ENCODE measurements around the gene PHKG2. TPM values are rescaled to one million over a fixed set of nuclear protein-coding genes. Genes with fewer than 3 reads are reported as not detected.
"Not testable (repeated sequence)": the region's sequence is repeated elsewhere in the genome, so short reads cannot be mapped to it uniquely, and the experiment has no call there.

PHKG2 gene, protein sequence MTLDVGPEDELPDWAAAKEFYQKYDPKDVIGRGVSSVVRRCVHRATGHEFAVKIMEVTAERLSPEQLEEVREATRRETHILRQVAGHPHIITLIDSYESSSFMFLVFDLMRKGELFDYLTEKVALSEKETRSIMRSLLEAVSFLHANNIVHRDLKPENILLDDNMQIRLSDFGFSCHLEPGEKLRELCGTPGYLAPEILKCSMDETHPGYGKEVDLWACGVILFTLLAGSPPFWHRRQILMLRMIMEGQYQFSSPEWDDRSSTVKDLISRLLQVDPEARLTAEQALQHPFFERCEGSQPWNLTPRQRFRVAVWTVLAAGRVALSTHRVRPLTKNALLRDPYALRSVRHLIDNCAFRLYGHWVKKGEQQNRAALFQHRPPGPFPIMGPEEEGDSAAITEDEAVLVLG
- 10 to 100 TPM; 19.4 to 44.5 (median 26.0) TPM for polyA plus RNA-seq (ENCODE audit: insufficient read length in 4 of 4)

DNA sequence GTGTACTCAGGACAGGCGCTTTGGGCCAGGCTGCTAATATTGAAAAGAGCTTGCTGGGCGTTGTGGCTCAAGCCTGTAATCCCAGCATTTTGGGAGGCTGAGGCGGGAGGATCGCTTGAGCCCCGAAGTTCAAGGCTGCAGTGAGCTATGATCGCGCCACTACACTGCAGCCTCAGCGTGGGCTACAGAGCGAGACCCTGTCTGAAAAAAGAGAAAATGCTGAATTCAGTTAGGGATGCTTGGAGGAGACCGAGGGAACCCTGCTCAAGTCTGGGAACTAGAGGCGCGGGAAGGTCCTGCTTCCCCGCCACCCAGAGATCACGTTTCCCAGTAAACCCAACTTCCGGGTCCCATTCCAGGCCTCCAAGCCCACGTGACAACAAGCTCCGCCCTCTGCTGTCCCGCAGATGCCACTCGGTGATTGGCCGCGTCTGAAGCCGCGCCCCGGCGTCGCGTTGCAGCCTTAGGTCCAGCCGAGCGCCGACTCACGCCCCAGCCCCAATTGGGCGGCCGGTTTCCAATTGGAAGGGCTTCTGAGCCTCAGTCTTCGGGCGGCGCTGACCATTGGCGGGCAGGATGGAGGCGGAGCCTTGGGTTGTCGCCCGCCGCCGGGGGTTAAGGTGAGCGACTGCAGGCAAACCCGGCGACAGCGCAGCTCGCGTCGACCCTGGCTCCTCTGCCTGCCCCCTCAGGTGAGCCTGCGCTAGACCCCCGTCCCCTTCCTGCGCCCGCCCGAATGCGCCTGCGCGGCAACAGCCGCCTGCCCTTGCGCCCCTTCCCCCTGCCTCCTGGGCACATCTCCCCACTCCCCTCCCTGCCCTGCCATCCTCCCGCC is at the start of gene PHKG2:
PHKG2 (plus strand) TSS at position 627 of the 835 bp plus-strand sequence. CDS start 396 bp downstream, outside the sequence.
- peak; percentile 94 to 97 (median 96) for DNase-seq (ENCODE audit: low read depth in 4 of 4, low spot score in 3 of 4)

DNA sequence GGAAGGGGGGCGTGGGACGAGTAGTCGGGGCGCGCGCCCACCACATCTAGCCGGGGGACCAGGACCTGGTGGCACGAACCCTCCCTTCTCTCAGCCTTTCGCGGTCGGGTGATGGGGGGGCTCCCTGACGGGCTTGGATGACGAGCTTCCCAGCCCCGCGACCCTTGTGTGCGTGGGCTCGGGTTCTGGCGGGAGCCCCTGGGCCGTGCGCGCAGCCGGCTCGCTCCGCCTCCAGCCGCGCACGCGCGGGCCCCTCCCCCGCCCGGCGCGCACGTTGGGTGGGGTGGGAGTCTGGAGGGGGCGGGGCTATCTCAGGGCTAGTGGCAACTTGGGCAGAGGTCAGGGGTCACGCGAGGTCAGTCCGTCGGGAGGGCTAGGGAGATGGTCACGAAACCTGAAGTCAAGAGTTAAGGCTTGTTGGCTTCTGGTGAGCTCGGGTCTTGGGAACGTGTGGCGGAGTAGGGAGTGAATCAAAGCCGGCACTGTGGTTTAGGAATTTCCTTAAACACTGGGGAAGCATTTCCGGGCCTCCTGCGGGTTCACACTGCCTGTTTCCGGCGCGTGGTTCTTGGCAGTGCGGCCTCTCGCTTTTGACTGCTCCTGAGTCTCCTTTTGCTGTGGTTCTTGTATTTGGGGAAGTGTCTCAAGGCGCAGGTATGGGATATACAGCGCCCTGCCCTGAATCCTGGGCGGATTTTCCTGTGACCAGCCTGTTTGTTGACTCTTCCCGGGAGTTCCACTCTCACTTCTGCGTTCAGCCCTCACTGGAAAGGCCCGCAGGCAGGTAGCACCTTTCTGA is 49.2 kb upstream of the PHKG2 start, which contains the start of gene SRCAP:
SRCAP (plus strand) TSS at position 356 of the 799 bp plus-strand sequence. CDS start 1,654 bp downstream, outside the sequence.
- peak; percentile 72 to 78 (median 74) for DNase-seq (ENCODE audit: low read depth in 4 of 4, low spot score in 3 of 4)

DNA sequence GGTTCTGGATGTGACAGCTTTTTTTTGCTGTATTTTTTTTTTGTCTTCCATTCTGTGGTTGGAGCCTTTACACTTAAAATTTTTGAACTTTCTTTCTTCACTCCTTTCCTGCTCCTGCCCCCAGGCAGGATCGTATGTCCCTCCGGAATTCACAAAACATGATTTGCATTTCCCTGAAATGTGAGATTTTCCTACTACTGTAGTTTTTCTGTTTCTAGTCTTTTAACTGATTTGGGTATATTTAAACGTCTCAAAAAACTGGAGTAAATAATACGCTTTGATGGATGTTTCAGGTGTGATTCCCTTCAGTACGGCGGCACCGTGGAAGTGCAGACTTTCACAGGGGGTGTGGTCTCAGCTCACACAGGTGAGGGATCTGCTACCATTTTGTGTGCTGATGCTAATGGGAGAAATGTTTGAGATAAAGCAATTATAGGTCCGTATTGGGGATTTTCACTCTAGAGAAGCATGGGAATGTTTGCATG is 48.6 kb upstream of the PHKG2 start:
- DNase-seq (ENCODE audit: low read depth in 4 of 4, low spot score in 3 of 4), result no peak

DNA sequence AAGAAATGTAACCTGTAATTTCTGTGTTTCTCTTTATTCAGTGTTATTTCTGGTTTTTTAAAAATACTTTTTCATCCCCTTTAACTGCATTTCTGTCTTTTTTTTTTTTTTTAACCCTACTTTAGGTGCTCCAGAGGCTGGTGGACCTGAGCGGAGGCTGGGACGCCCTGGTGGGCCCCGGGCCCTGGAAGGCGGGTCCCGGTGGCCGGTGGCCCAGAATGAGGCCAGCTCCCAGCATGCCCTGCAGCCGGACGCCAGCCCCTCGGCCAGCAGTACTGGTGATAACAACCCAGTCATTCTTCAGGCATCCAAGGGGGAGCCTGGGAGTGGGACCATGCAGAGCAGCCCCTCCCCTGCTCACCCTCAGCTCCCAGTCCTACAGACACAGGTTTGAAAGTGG is 47.7 kb upstream of the PHKG2 start:
- DNase-seq (ENCODE audit: low read depth in 4 of 4, low spot score in 3 of 4), result no peak

DNA sequence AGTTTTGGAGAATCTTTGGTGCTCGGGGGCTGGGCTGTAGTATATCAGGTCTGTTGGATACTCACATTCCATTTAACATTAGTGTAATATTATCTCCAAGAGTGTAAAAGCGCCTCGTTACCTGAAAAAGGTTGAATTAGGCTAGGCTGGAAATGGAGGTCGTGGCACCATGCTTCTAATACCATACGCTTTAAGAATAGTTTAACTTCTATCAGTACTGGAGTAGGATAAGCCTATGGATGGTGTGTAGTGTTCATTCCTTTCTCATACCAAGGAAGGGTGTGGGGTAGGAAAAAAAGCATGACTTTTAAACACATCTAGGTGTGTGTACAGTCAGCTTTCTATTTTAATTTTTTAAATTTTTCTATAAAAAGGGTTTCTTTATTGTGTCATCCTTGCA is 47.3 kb upstream of the PHKG2 start:
- no peak for DNase-seq (ENCODE audit: low read depth in 4 of 4, low spot score in 3 of 4)

DNA sequence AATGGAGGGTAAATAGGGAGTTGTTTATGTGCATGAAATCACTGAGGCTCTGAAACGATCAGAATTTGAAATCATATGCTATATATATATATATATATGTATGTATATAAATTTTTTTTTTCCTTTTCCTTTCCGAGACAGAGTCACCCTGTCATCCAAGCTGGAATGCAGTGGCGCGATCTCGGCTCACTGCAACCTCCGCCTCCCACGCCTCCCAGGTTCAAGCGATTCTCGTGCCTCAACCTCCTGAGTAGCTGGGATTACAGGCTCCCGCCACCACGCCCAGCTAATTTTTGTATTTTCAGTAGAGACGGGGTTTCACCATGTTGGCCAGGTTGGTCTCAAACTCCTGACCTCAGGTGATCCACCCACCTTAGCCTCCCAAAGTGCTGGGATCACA is 45.2 kb upstream of the PHKG2 start:
- not testable (repeated sequence) for DNase-seq (ENCODE audit: low read depth in 4 of 4, low spot score in 3 of 4)

DNA sequence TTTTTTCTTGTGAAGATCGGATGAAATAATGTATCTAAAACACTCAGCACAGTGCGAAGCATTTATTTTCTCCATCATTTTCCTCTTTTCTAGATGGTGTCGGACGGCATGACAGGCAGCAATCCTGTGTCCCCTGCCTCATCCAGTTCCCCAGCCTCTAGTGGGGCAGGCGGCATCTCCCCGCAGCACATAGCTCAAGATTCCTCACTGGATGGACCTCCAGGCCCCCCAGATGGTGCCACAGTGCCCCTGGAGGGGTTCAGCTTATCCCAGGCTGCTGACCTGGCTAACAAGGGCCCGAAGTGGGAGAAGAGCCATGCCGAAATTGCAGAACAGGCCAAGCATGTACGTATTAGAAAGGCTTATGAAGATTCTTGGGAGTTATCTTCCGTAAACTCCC is 44.3 kb upstream of the PHKG2 start:
- no peak for DNase-seq (ENCODE audit: low read depth in 4 of 4, low spot score in 3 of 4)

DNA sequence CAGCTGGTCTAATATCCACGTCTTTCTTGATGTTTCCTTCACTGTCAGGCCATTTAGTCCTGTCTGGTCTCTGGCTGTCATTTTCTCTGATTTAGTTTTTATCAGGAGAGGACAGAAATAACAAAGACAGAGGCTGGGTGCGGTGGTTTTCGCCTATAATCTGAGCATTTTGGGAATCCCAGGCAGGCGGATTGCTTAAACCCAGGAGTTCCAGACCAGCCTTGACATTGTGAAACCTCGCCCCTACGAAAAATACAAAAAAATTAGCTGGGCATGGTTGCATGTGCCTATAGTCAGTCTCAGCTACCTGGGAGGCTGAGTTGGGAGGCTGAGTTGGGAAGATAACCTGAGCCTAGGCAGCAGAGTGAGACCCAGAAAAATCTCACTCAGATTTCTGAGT is 42.2 kb upstream of the PHKG2 start:
- no peak for DNase-seq (ENCODE audit: low read depth in 4 of 4, low spot score in 3 of 4)

DNA sequence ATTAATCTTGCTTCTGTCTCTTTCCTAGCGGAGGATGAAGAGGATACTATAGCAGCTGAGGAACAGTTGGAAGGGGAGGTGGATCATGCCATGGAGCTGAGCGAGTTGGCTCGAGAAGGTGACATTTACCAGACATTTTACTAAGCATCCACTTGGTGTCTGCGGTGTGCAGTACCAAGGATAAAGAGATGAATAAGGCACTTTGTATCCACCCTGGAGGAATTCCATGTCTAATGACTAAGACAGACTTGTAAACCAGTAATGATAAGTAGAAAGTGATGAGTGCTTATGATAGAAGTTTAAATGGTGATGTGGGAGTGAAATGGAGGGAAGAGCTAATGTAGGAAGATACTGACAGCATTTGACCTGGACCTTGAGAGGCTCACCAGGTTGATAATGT is 37.3 kb upstream of the PHKG2 start:
- DNase-seq (ENCODE audit: low read depth in 4 of 4, low spot score in 3 of 4), result no peak

DNA sequence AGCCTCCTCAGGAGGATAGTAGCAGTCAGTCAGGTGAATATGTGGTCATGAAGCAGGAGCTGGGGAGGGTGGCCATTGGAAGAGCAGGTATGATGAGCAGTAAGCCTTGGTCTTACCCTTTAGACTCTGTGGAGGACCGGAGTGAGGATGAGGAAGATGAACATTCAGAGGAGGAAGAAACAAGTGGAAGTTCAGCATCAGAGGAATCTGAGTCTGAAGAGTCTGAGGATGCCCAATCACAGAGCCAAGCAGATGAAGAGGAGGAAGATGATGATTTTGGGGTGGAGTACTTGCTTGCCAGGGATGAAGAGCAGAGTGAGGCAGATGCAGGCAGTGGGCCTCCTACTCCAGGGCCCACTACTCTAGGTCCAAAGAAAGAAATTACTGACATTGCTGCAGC is 36.5 kb upstream of the PHKG2 start:
- DNase-seq (ENCODE audit: low read depth in 4 of 4, low spot score in 3 of 4), result no peak

DNA sequence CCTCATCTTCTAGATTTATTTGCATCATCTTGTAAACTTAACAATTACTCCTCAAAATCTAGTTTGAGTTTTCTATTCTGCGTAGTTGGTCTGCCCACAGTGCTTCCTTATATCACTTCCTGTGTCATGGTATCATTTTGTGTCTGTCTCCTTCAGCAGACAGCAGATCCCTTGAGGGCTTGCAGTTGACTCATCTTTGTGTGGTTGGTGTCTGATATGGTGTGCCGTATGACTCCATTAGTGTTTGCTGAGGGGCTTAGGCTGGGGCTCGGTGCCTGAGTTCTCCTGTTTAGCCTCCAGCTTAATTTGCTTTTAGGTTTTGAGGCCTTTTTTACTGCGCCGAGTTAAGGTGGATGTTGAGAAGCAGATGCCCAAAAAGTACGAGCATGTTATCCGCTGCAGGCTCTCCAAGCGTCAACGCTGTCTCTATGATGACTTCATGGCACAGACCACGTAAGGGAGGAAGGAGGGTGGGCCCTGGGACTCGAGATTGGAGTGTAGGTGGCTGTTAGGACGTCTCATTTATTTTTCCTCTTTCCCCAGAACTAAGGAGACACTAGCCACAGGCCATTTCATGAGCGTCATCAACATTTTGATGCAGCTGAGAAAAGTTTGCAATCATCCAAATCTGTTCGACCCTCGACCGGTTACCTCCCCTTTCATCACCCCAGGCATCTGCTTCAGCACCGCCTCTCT is 32.3 kb upstream of the PHKG2 start:
- DNase-seq (ENCODE audit: low read depth in 4 of 4, low spot score in 3 of 4), result no peak

DNA sequence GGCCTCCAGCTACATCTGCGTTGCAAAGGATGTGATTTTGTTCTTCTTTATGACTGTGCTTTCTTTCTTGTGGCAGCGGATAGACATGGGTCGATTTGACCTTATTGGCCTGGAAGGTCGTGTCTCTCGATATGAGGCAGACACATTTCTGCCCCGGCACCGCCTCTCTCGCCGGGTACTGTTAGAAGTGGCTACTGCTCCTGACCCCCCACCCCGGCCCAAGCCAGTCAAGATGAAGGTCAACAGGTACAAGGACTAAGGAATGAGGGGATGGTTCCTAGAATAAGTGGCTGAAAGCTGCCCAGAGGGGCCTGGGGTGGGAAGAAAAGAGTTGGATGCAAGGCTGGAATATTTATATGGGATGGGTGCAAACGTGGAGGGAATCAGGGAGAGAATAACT is 28.1 kb upstream of the PHKG2 start:
- DNase-seq (ENCODE audit: low read depth in 4 of 4, low spot score in 3 of 4), result no peak

DNA sequence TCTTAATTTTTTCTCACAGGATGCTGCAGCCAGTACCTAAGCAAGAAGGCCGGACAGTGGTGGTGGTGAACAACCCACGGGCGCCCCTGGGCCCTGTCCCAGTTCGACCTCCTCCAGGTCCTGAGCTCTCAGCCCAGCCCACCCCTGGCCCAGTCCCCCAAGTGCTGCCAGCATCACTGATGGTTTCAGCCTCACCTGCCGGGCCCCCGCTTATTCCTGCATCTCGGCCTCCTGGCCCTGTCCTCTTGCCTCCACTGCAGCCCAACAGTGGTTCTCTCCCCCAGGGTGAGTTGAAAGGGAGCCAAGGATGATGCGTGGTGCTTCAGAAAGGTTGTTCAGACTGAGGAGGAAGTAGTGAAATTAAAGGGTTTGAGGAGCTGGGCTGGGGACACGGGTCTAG is 27.5 kb upstream of the PHKG2 start:
- DNase-seq (ENCODE audit: low read depth in 4 of 4, low spot score in 3 of 4), result no peak

DNA sequence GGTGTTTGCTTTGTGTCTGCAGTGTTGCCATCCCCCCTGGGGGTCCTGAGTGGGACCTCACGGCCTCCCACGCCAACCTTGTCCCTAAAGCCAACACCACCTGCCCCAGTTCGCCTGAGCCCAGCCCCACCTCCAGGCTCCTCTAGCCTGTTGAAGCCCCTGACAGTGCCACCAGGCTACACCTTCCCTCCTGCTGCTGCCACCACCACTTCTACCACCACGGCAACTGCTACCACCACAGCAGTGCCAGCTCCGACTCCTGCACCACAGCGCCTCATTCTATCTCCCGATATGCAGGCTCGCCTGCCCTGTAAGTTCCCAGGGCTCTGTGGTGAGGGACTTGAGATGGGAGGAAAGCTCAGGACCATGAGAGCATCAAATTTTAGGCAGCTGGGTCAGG is 27.1 kb upstream of the PHKG2 start:
- DNase-seq (ENCODE audit: low read depth in 4 of 4, low spot score in 3 of 4), result no peak

DNA sequence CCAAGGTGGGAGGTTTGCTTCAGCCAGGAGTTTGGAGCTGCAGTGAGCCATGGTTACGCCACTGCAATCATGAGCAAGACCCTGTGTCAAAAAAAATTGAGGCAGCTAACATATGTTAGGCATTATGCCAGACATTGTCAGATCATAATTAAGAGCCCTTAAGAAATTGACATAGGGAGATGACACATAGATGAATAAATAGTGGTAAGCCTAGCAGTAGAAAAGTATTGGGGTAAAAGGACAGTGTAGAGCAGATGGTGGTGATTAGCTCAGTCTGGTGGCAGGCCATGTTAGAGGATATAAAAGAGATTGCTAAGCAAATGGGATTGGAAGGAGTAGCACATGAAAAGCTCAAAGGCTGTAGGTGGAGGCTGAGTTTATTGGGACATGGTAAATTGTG is 26.6 kb upstream of the PHKG2 start:
- no peak for DNase-seq (ENCODE audit: low read depth in 4 of 4, low spot score in 3 of 4)

DNA sequence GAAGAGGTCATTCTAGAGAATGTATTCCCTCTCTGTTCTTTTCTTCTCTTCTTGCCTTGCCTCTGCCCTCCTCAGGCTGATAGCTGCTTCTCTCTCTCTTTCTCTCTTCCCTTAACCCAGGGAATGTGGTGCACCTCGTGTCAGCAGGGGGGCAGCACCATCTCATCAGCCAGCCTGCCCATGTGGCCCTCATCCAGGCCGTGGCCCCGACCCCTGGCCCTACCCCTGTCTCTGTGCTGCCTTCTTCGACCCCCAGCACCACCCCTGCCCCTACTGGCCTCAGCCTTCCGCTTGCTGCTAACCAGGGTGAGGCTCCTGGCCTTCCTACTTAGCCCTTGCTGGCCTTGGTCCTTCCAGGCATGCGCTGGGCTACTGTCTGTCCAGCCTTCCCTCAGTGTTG is 25.8 kb upstream of the PHKG2 start:
- DNase-seq (ENCODE audit: low read depth in 4 of 4, low spot score in 3 of 4), result no peak

DNA sequence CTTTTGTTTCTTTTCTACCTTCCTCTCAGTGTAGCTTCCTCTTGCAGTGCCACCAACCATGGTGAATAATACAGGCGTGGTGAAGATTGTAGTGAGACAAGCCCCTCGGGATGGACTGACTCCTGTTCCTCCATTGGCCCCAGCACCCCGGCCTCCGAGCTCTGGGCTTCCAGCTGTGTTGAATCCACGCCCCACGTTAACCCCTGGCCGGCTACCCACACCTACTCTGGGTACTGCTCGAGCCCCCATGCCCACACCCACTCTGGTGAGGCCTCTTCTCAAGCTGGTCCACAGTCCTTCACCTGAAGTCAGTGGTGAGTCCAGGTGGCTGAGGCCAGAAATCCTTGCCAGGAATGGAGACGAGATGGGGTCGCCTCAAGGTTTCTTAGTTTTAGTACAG is 25.3 kb upstream of the PHKG2 start:
- no peak for DNase-seq (ENCODE audit: low read depth in 4 of 4, low spot score in 3 of 4)

DNA sequence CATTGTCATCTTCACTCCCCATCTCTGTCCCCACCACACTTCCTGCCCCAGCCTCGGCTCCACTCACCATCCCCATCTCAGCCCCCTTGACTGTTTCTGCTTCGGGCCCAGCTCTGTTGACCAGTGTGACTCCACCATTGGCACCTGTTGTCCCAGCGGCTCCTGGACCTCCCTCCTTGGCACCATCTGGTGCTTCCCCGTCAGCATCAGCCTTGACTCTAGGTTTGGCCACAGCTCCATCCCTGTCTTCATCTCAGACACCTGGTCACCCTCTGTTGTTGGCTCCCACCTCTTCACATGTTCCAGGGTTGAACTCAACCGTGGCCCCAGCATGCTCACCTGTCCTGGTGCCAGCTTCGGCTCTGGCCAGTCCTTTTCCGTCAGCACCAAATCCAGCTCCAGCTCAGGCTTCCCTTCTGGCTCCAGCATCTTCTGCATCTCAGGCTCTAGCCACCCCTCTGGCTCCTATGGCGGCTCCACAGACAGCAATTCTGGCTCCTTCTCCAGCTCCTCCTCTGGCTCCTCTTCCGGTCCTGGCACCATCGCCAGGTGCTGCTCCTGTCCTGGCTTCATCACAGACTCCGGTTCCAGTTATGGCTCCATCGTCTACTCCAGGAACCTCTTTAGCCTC is 24.4 kb upstream of the PHKG2 start:
- no peak for DNase-seq (ENCODE audit: low read depth in 4 of 4, low spot score in 3 of 4)

DNA sequence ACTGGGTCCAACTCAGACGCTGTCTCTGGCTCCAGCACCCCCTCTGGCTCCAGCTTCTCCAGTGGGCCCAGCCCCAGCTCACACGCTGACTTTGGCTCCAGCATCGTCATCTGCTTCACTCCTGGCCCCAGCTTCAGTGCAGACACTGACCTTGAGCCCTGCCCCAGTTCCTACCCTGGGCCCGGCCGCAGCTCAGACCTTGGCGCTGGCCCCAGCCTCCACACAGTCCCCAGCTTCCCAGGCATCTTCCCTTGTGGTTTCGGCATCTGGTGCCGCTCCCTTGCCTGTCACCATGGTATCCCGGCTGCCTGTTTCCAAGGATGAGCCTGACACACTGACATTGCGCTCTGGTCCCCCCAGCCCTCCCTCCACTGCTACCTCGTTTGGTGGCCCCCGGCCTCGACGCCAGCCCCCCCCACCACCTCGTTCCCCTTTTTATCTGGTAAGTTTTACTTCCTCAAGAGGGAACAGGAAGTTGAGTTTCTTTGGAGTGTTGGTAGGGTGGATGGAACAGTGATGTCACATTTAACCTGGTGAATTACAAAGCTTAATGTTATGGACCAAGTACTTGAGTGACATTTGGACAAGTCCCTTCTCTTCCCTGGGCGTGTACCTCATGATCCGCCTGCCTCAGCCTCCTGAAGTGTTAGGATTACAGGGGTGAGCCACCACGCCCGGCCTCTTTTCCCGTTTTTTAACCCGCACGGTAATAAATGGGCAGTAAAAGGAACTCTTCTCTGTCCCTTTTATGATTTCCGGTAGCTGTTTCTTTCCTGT is 23.4 kb upstream of the PHKG2 start:
- DNase-seq (ENCODE audit: low read depth in 4 of 4, low spot score in 3 of 4), result no peak

Measured in left renal pelvis (tissue), 4 donors.